Stimulated activated CD4-positive, alpha-beta T cell treated with anti-CD3 and anti-CD28 coated beads, TNF-alpha, amount 100 ng/mL, for 1 hour (primary cell): ENCODE data around the gene ZNF747.
"Not testable (repeated sequence)": the region's sequence is repeated elsewhere in the genome, so short reads cannot be mapped to it uniquely, and the experiment has no call there.

Experiments used
- DNase-seq, 3 donors: peaks; one replicate each; pipeline ENCODE4 v3.0.0-alpha.2; 2020; ENCODE audit warnings: low read depth in 3 of 3, low spot score in 1 of 3

Gene ZNF747

DNA sequence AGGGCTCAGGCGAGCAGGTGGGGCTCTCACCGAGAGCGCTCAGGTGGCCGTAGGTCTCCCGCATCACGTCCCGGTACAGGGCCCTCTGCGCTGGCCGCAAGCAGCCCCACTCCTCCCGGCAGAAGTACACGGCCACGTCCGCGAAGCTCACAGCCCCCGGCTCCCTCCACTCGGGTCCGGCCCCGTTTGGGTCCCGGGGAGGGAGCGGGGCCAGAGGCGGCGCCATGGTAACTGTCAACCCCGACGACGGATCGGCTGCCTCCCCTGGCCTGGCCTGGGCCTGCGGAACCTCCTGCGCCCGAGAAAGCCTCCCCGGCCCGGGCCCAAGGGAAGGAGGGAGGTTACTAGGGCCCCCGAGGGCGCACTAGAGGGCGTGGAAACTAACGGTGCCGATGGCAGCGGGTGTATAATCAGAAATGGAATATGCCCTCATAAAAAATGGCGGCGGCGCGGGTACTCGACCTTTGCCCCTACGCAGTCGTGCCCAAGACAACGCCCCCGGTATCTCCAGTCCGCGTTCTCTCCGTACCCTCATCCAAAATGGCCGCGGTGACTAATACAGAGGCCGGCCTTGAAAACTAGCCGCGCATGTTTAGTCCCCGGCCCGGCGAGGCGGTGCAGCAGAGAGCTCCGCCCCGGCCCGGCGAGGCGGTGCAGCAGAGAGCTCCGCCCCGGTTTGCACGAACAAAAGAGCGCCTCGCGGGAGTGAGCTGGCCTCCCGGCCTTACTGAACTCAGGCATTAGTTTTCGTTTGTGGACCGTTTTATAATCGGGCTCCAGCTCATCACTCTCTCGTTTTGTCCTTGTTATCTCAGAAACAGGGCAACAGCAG lies 23.5 kb upstream of the ZNF747 start, which contains the start of gene ZNF764:
ZNF764 (minus strand) TSS at position 418 of the 832 bp plus-strand sequence; CDS start at position 226, 192 bp downstream.
- DNase-seq, result peak; percentile 88 to 95 (median 94)

DNA sequence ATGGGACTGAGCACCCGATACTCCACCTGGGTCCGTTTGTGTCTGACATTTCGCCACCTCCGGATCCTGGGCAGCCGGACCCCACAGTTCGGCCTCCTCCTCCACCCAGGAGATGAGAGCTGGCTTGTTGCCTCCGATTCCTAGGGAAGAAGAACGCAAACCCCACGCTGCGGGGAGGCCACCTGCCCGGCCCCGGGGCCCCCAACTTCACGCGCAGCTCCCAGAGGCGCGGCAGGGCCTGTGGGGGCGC lies 23.0 kb upstream of the ZNF747 start:
- DNase-seq, result no peak

DNA sequence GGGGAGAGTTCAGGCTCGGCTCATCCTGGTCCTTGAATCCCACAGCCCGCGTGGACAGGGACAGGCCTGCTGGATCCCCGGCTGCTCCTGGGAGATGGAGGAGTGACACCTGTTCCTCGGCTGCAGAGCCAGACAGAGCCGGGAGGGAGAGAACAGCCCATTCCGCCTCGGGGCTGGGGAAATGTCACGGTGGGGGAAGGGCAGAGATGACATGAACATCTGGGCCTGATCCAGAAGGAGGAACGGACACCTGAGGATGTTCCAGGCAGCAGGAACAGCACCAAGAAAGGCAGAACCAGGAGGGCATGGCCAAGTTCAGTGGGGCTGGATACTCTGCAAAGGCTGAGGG lies 21.4 kb upstream of the ZNF747 start:
- DNase-seq, result no peak

DNA sequence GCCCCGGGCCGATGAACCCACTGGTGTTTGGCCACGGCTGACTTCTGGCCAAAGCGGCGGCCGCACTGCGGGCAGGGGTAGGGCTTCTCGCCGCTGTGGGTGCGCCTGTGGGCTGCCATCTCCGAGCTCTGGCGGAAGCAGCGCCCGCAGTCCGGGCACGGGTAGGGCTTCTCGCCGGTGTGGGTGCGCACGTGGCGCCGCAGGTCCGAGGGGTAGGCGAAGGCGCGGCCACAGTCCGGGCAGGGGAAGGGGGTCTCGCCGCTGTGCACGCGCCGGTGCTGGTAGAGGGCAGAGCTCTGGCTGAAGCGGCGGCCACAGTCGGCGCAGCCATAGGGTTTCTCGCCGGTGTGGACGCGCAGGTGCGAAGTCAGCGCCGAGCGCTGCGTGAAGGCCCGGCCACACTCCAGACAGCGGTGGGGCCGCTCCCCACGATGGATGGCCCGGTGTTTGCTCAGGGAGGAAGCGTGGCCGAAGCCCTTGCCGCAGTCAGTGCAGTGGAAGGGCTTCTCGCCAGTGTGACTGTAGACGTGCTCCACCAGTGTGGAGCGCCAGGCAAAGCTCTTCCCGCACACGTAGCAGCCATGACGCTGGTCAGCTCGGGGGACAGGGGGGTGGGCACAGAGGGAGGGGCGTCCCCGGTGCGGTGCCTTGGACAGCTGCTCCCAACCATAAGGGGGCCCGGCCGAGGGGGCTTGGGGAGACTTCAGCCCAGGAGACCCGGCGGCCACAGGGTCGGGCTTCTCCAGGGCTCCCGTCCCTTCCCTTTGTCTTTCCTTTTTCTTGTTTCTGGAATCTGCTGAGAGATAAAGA lies 20.9 kb upstream of the ZNF747 start:
- DNase-seq, result no peak

DNA sequence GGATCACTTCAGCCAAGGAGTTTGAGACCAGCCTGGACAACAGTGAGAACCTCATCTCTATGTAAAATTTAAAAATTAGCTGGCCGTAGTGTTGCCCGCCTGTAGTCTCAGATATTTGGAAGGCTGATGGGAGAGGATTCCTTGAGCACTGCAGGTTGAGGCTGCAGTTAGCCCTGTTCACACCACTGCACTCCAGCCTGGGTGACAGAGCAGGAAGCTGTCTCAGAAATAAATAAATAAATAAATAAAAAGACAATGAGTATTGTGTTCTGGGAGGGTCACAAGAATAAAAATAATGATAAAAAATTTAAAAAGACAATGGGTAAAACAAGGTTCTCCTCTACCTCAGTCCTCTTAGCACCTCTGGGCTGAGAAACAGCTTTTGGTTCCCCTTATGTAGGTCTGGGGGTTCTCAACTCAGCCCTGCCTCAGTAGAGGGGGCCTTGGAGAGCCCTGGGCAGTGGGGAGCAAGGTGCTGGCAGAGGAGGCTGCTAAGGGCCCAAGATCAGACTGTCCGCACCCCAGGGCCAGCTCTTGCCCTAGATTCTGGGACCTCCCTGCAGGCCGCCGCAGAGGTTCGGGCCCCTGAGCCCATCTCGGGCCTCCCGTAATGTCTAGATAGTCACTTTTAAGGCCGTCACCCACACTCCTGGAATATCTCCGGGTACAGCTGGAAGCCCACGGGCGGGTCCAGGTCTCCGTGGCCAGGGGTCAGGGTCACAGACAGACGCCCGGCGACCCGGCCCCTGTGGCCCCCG lies 20.1 kb upstream of the ZNF747 start:
- DNase-seq, result no peak

DNA sequence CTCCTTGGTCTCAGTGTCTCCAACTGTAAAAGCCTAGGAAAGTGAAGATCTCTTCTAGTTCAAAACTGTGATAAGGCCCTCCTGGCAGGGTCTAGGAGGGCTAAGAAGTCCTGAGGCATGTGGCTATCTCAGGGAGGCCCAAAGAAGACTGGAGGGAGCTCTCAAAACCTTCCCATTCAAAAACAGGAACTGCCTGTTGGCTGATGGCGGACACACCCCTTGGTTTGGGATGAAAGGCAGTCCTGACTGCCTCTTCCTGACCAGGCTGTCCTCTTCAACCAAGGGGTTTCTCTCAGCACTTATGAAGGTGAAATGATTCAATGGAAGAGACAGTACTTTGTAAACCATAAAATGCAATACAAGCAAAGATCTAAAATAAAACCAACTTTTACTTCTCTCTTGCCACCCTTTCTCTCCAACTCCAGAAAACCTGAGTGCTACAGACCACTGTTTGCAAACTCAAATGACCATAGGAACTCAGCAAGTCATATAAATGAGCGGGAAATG lies 18.8 kb upstream of the ZNF747 start:
- DNase-seq, result no peak

DNA sequence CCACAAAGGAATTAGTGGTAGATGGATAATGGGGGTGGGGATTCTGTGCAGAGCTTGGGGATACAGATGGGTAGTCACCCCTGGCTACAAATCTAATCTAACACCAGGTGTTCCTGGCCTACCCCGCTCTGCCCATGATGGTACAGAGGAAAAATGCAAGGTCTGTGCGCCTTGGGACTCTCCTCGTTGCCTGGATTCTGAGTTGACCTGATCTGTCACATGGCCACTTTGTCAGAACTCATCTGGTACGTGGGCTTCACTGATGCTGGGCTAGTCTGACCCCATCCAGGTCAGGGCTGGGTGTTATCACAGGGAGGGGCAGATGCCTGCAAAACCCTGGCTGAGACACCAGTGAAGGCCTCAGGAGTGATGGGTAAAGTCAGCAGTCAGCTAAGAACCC lies 18.3 kb upstream of the ZNF747 start:
- DNase-seq, result no peak

DNA sequence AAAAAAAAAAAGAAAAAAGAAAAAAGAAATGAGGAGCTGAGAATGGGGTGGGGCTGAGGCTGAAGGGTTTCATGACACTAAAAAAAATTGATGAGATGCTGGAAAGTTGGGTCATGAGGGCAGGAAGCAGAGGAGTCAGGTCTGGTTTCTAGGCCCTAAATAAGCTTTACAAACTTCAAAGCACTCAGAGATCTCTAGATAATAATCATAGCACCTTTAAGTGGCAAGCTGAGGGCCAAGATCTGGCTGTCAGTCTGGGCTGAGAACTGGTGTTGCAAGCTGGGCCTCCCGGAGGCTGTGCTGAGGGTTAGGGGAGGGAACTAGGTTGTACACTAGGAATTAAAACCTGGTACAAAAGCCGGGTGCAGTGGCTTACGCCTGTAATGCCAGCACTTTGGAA lies 17.1 kb upstream of the ZNF747 start:
- peak in 2 of 3 donors; percentile 37 to 58 for DNase-seq

DNA sequence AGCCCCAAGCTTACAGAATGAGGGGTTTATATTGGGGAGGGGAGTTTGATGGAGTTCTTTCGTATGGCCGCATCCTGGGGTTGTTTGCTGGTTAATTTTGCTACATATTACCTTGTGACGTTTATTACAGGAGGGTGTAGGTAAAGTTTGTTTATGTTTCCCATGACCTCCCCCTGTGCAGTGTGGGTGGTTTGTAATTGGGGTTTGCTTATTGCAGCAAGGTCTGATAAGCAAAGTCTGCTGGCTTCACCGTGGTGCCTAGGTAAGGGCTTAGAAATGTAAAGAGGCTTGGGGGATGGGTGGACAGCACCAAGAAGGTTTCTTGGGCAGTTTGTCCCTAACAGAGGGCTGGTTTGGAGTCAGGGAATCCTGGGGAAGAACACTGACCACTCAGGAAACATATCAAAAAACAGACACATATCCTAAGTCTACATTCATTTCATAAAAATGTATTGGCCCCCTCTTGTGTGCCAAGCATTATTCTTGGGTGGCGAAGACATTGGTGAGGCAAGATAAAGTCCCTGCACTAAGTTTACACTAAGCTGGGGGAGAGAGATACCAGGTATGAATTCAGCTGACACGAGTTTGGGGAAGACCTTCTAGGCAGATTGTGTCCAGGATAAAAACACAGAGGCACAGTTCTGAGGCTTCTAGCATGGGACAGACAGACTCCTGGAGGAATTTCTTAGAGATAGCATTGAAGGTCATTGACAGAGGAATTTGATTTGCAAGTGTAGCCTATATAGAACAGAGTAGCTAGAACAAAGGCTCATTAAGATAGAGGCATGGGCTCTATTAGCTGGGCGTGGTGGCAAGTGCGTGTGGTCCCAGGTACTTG lies 14.0 kb upstream of the ZNF747 start:
- no peak for DNase-seq

DNA sequence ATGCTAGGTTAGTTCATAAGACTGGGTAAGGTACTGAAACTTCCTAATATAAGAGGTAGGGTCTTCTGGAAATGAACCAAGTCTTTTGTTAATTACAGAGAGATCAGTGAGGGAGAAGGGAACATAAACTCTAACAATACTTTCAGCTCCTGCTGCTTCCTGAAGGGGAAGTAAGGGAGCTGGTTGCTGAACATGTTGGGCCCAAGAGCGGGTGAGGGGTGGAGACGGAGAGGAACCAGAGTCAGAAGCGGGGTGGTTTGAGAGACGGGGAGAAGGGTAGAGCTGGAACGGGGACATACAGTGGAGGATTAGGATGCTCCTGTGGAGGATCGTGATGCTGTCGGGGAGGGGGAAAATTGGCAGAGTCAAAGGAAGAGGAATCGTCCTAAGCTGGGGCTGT lies 11.5 kb upstream of the ZNF747 start:
- no peak for DNase-seq

DNA sequence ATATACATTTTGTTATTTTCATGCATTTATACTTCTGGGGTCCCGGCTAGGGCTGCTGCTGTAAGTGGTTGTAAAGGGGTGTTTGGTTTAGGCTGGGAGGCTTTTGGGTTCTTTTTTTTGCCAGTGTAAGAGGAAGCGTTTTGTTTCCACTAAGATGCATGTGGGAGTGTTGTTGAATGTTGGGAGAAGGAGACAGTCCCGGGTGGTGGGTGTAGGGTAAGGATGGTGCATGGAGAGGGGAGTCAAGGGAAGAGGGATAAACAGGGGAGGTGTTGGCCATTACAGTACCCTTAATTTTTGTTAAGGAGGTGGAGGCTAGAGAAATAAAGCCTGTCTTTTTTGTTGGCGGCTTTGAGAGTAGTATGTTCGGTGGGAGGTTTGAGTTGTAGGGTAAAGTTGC lies 8.4 kb upstream of the ZNF747 start:
- DNase-seq, result no peak

DNA sequence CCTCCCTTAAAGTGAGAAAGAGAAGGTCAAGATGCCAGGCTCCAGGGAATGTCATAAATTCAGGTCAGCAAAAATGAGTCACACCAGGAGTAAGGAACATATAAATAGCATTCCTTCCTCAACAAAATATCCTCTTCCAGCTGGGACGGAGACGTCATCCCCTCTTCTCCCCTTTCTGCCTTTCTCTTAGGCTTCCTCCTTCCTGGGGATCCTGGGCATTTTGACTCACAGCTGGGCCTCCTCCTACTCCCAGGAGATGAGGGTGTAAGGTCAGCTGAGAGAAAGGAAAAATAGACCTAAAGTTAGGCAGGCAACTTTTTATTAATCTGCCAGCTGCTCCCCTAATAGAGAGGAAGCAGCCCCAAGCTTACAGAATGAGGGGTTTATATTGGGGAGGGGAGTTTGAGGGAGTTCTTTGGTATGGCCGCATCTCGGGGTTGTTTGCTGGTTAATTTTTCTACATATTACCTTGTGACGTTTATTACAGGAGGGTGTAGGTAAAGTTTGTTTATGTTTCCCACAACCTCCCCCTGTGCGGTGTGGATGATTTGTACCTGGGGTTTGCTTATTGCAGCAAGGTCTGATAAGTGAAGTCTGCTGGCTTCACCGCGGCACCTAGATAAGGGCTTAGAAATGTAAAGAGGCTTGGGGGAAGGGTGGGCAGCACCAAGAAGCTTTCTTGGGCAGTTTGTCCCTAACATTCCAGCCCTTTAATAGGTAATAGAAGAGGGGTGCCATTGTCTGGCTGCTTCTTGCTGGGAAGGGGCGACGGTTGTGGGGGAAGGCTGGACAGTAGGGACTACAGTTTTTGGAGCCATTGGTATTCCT lies 7.1 kb upstream of the ZNF747 start:
- DNase-seq, result no peak

DNA sequence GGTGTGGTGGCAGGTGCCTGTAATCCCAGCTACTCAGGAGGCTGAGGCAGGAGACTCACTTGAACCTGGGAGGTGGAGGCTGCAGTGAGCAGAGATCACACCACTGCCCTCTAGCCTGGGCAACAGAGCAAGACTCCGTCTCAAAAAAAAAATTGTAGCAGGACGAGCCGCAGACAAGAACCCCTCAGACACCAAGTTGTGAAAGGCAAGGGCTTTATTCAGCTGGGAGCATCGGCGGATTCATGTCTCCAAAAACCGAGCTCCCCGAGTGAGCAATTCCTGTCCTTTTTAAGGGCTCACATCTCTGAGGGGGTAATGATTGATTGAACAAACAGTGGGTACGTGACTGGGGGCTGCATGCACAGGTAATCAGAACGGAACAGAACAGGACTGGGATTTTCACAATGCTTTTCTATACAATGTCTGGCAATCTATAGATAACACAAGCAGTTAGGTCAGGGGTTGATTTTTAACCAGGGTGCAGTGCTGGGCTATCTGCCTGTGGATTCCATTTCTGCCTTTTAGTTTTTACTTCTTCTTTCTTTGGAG lies 6.3 kb upstream of the ZNF747 start:
- not testable (repeated sequence) for DNase-seq

DNA sequence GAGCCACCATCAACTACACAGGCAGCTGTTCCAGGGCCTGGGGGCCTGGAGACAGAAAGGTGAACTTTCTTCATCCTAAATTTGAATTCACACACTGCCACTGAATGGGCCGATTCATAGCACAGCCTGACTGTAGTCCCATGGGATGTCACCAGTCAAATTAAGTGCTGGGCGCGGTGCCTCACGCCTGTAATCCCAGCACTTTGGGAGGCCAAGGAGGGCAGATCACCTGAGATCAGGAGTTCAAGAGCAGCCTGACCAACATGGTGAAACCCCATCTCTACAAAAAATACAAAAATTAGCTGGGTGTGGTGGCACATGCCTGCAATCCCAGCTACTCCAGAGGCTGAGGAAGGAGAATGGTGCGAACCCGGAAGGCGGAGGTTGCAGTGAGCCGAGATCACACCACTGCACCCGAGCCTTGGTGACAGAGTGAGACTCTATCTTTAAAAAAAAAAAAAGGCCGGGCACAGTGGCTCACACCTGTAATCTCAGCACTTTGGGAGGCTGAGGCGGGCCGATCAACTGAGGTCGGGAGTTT lies 5.4 kb upstream of the ZNF747 start:
- not testable (repeated sequence) for DNase-seq

DNA sequence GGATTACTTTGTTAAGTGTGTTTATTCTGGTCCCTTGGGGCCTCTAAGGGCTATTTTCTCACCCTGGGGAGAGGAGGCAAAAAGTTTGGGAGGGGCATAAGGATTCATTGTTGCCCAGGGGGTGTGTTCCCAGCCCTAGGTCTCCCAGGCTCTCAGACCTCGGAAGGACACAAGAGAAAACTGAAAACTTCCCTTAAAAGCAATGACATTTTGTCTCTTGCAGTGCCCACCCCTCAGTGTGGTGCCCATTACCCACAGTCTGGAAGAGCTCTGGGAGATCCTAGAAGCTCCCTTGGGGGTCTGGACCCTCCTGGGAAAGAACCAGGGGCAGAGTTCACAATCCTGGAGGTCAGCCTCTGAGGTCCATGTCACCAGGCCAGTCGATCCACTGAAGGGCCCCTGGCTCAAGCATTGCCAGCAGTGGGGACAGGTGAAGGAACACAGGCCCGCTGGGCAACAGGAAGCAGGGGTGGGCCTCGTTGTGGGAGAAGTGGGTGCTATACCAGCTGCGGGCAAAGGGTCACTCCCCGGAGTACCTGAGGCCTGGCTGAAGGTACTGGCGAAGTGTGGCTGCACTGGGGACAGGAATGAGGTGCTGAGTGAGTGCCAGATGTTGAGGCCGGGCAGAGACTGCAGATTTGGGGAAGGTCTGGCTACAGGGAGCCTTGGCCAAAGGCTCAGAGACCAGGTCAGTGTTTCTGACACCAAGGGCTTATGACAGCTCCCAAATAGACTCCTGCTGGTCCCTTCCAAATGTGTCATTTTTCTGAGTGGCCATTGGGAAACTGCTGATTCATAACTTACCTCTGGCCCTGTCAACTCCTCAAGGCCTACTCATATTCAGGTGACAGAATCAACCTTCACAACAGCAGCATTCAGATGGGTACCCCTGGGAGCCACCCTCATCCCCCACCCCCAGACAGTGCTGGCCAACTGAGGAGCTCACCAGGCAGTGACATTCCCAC lies 4.6 kb upstream of the ZNF747 start:
- DNase-seq, result no peak

DNA sequence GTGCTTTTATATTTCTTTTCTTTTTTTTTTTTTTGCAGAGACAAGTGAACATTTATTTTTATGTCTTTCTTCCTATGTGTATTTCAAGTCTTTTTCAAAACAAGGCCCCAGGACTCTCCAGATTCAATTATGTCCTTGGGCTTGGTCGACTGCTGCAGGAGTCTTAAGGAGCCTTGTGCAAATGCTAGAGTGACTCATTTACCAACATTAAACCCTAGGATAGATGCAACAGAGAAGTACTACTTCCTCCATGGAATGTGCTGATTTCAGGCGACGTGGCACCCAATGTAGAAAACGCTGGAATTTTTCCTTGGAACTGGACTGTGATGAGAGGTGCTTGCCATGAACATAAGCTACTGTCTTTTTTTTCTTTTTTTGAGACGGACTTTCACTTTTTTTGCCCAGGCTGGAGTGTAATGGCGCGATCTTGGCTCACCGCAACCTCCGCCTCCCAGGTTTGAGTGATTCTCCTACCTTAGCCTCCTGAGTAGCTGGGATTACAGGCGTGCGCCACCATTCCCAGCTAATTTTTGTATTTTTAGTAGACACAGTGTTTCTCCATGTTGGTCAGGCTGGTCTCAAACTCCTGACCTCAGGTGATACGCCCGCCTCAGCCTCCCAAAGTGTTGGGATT lies 1.9 kb upstream of the ZNF747 start:
- not testable (repeated sequence) for DNase-seq

DNA sequence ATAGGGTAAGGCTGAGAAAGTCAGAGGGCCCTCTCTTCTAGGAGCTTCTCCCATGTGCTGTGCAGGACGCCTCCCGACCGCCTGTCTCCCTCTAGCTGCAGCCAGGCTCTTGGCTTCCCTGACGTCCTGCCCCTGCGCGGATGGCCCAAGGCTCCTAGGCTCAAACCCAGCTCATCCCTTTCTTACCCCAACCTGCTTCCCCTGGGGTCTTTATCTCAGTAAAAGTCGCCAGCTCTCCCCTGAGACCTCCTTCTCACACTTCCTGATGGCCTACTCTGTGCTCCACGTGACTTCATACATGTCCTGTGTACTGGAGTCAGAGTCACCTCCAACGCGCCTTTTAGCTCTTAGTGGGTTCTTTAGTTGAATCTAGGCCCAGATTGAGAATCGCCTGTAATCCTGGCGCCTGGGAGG lies 1.1 kb upstream of the ZNF747 start:
- peak in 2 of 3 donors; percentile 31 to 54 for DNase-seq
